ENCODE data around the gene RALGAPA1. TPM values are rescaled to one million over a fixed set of nuclear protein-coding genes. Genes with fewer than 3 reads are reported as not detected.

RALGAPA1 gene
- total and polyA plus RNA-seq, 9 of the 15 experiments (the other 6 are each of a cell fraction or from before 2014, with no cell fraction given) = 2.5 to 16.3 (median 6.2) TPM

- TF ChIP-seq SRF (CRISPR knock-in tag; IDR thresholded peaks at IDR 0.05) = no peak
Observed at GRCh38 chr14:35543006-35543405, 266.1 kb downstream of the RALGAPA1 start (continued).

DNA sequence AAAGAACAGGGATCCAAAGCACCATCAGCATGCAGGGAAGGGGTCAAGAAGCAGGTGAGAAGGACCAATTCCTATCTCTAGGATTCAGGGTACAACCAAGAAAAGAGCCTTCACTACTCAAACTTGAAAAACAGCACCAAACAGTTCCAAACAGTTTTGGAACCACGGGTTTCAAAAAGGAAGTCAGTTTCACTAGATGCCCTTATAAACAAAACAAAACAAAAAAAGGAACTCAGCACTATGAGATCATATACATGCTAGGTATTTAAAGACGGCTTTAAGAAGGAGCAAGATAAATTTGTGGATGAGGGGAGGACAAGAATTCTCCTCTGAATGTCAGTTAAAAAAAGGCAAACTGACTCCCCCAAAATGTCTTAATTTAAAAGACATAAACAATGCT, 269.1 kb downstream of the RALGAPA1 start:
- ChIA-PET POLR2A (no interaction called here), CTCF (ENCODE audit: low intra/inter-chr PET ratio) (no interaction called here)
- Histone ChIP-seq H3K4me3 (no peak overlapping the region), H3K27ac (ENCODE audit: extremely low read depth, low read depth, low read length) (no peak overlapping the region), H3K36me3 (ENCODE audit: control insufficient read depth, insufficient read depth, low read length) (no peaks in the 10 kb centered on the region), H3K9me3 (replicated peaks; ENCODE audit: control insufficient read depth, insufficient read depth, low read depth, low read length) (no peaks in the 10 kb centered on the region), H3K9ac (ENCODE audit: insufficient read depth in 1 of 2, low read depth in 2 of 2, low read length in 2 of 2) (no peak overlapping the region), H3K27me3 (ENCODE audit: control insufficient read depth in 2 of 2, insufficient read depth in 2 of 2, low read length in 2 of 2) (peaks cover 0 to 5% of the 10 kb centered on the region in 2 experiments; a peak in 2 of 5 replicates), H3K4me2 (ENCODE audit: insufficient read depth, low read length) (no peak overlapping the region), H3K4me1 (replicated peaks in 1 of 2; ENCODE audit: control insufficient read depth in 2 of 2, insufficient read depth in 2 of 2, low read length in 2 of 2) (peaks cover 0 to 8% of the 10 kb centered on the region in 2 experiments; a peak in 2 of 5 replicates), H4K20me1 (replicated peaks; ENCODE audit: control insufficient read depth, insufficient read depth, low read length) (no peaks in the 10 kb centered on the region), H2AFZ (ENCODE audit: low read depth, low read length) (no peak overlapping the region), H3K79me2 (ENCODE audit: control insufficient read depth, insufficient read depth, low read length) (no peaks in the 10 kb centered on the region), H3K9me1 (ENCODE audit: control insufficient read depth, insufficient read depth, low read length) (no peaks in the 10 kb centered on the region)
- FAIRE-seq (no peak), ATAC-seq (no peak), DNase-seq (ENCODE audit: extremely low read depth in 1 of 4, low spot score in 3 of 4) (no peak)
- 3% methylated on average over 2 of the region's 2 CpGs for WGBS (ENCODE audit: insufficient coverage, low coverage, missing lambda C conversion rate)
- no TSS peak for BruUV-seq (replicated peaks)
- intact Hi-C loops (cut with micrococcal nuclease) (loop anchor here (10.0 kb wide), 1 partner anchor 285 kb away; the partner anchor contains the start of gene BRMS1L), in situ Hi-C loops (cut with MboI) (no loop called here)
- TF ChIP-seq ZNF174 (CRISPR knock-in tag; IDR thresholded peaks at IDR 0.05) = no peak
- no peak for TF ChIP-seq KDM1A (IDR thresholded peaks at IDR 0.05)
- TF ChIP-seq, protein P1, sequence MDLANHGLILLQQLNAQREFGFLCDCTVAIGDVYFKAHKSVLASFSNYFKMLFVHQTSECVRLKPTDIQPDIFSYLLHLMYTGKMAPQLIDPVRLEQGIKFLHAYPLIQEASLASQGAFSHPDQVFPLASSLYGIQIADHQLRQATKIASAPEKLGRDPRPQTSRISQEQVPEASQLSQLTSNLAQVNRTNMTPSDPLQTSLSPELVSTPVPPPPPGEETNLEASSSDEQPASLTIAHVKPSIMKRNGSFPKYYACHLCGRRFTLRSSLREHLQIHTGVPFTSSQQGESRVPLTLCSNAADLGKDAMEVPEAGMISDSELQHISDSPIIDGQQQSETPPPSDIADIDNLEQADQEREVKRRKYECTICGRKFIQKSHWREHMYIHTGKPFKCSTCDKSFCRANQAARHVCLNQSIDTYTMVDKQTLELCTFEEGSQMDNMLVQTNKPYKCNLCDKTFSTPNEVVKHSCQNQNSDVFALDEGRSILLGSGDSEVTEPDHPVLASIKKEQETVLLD (IDR thresholded peaks at IDR 0.05) = no peak
- TF ChIP-seq CHD1 (IDR thresholded peaks at IDR 0.05; ENCODE audit: low read length) = no peak
- no peak for TF ChIP-seq ZFP30 (CRISPR knock-in tag; IDR thresholded peaks at IDR 0.05; ENCODE audit: borderline replicate concordance)
- no peak for TF ChIP-seq ZNF407 (IDR thresholded peaks at IDR 0.05; ENCODE audit: low read depth)
- TF ChIP-seq CC2D1A (IDR thresholded peaks at IDR 0.05) = no peak

Measured in K562 (cell line).